HG02852 (cell line): ENCODE data around the gene CTCFL.

ENCODE experiments used
- ATAC-seq: cut with Tn5 transposase; IDR thresholded peaks from one replicate; pipeline ENCODE4 v1.9.1; 2021; ENCODE audit warnings: mild to moderate bottlenecking, moderate library complexity; ENCODE audit not compliant: unreplicated experiment

CTCFL gene, protein sequence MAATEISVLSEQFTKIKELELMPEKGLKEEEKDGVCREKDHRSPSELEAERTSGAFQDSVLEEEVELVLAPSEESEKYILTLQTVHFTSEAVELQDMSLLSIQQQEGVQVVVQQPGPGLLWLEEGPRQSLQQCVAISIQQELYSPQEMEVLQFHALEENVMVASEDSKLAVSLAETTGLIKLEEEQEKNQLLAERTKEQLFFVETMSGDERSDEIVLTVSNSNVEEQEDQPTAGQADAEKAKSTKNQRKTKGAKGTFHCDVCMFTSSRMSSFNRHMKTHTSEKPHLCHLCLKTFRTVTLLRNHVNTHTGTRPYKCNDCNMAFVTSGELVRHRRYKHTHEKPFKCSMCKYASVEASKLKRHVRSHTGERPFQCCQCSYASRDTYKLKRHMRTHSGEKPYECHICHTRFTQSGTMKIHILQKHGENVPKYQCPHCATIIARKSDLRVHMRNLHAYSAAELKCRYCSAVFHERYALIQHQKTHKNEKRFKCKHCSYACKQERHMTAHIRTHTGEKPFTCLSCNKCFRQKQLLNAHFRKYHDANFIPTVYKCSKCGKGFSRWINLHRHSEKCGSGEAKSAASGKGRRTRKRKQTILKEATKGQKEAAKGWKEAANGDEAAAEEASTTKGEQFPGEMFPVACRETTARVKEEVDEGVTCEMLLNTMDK

DNA sequence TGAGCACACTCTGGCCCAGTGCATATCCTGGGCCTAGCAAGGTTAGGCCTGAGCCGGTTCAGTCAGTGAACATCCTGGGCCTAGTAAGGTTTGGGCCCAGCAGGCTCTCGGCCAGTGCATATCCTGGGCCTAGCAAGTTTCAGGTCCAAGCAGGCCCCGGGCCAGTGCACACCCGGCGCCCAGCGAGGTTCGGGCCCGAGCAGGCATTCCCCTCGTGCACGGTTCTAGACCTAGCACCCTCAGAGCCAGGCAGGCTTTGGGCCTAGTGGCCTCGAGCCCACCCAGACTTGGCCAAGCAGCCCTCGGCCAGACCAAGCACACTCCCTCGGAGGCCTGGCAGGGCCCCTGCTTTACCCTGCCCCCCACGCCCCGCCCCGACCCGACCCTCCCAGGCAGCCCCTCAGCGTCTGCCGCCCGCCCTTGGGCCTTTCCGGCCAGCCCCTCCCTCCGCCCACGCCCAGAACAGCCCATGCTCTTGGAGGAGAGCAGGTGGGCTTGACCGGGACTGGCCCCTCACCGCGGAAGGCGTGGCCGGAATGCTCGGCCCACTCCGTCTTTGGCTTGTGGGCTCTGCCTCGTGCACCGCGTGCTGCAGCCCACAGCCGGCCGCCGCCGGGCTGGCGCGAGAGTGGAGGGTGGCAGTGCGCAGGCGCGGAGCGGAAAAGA lies at the start of gene CTCFL:
Gene CTCFL (minus strand): TSS at position 630 of the 666 bp plus-strand sequence. CDS start 935 bp downstream, outside the sequence.
- ATAC-seq, result no peak

DNA sequence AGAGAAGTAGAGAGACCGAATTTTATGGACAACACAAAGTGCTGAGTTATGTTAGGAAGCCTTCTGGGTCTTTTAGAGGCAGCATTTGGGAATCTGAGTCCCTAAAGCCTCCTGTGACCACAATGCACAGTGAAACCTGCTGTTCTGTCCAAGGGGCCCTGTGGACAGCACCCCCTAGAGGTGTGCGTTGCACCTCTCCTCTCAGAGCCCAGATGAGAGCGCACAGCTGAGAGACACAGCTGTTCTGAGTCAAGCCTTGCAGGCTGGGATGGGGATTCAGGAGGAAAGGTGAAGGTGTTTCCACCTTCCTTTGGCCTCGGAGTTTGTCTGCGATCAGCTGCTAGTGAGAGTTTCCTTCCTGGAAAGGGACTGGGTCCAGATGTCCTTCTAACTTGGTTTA lies 49.0 kb upstream of the CTCFL start:
- ATAC-seq, result no peak

DNA sequence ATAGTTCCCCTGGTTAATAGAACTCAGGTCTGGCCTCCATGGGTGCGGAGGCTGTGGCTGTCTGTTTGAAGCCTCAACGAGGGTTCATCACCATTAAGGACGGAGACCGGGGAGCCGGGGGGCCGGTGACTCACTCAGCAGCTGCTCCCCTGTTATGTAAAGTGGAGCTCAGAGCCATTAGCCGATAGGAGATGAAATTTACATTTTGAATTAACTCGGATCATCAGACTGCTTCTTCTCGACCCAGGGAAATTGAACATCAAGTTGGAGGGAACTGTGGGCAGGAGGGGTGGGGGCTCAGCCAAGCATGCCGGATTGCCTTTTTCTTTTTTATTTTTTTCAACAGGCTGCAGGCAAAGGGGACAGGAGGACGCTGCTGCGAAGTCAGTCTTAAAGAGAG lies 48.3 kb upstream of the CTCFL start:
- no peak for ATAC-seq

DNA sequence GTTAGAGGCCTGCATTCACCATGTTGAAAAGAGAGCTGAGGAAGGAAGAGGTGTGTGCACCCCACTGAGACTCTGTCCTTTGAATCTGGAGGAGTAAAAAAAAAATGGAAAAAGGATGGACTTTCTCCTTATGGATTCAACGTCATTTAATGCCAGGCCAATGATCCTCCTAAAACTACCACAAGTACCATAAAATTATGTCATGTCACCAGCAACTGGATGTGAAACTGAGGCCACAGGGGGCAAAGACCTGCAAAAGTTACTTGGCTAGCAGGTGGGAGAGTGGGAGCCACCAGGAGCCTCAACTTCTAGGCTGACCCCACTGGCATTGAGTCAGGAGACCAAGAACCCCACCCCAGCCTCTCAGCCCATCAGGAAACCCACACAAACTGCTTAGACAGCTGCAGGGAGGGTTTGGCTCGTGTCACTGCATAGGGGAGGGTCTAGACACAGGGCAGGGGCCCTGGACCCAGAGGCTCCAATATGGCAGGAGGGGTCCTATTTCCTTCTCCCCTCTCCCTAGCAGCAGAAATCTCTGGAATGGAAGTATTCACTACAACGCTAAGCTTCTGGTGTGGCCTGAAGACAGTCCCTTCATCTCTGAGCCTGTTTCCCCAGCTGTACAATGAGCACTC lies 47.0 kb upstream of the CTCFL start:
- no peak for ATAC-seq

DNA sequence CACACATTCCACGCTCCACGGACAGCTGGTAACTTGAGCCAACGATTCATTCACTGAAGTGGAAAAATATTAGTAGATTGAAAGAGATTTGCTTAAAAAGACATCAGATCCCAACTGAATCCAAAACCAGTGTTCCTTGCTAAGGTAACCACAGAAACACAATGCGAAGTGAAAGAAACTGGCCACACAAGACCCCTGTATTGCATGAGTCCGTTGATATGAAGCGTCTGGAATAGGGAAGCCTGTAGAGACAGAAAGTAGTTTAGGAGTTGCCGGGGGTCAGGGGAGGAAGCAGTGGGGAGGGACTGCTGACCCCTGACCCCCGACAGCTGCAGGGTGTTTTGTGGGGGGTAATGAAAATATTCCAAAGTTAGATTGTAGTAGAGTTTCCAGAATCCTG lies 46.0 kb upstream of the CTCFL start:
- no peak for ATAC-seq

DNA sequence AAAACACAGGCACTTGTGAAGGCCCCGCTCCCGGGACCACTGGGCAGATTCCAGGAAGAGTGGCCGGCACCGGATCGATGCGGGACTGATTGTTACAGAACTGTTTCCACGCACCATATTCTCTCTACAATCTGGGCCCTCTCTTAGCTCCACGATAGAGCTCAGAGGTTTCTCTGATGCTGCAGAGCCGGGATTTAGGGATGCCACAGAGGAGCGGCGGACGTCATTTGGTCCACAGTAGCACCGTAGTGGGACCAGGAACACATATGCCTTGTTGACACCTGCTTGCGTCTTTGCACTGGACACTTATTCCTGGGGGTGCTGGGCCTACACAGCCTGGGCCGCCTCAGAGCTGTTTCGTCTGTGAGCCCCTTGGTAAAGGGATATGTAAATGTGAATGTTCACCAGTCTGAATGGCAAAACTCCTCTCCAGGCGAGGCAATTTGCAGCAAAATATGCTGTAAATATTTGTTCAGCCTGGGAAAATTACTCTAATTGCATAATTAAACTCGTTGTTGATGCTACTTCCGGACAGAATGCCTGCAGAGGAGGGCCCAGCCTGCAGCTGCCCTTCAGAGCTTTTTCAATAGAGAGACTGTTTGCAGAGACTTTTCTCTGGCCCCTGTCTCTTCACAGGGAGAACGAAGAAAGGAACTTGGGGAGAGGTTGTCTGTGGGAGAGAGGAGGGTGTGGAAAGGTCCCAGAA lies 45.4 kb upstream of the CTCFL start:
- no peak for ATAC-seq

DNA sequence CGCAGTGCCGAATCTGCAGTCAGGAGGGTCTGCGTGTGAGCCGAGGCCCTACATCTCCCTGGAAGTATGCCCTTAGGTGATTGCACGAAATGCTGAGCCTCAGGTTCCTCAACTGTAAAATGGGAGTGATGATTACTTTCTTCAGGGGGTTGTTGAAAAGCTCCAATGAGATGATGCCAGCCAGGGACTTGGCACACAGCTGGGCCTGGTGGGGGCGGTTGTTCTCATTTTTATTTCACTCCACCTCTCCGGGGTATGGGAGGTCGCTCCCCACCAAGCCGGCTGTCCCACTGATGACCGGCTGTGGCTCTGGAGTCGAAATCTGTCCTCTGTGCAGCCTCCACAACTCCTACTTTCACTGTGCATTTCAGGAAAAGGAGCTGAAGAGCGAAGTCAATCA lies 44.0 kb upstream of the CTCFL start:
- ATAC-seq, result no peak

DNA sequence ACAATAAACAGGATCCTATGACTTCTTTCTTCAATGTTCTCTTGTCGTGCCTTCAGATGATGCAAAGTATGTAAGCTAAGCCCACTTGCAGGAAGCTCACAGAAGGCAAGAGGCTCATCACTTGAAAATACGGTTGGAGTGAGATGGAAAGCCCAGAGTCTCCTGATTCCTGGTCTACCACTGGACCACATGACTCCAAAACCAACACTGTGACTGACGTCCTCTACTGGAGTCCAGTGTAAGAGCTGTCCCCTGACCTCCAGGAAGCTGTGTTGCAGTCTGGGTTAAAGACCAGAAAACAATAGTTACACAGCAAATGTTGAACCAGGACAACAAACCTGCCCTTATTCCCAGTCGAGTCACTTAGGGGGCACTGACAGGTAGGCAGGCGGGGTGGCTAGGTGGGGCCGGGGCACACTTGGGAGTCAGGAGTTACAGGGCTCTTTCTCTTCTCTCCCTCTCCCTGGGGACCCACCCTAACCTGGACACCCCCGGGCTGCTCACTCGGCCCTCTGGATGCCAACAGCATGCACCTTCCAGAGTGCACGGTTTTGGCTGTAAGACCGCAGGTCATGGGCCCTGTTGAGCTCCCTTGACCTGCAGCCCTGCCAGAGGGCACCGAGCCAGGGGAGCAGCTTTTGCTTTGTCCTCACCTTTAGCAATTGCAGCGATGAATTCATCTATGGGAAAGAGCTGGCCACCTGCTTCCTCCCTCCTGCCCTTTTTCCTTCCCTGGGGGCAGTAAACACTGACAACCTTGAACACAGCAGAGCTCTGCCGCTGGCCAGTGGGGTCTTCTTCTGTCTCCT lies 43.4 kb upstream of the CTCFL start:
- ATAC-seq, result no peak

DNA sequence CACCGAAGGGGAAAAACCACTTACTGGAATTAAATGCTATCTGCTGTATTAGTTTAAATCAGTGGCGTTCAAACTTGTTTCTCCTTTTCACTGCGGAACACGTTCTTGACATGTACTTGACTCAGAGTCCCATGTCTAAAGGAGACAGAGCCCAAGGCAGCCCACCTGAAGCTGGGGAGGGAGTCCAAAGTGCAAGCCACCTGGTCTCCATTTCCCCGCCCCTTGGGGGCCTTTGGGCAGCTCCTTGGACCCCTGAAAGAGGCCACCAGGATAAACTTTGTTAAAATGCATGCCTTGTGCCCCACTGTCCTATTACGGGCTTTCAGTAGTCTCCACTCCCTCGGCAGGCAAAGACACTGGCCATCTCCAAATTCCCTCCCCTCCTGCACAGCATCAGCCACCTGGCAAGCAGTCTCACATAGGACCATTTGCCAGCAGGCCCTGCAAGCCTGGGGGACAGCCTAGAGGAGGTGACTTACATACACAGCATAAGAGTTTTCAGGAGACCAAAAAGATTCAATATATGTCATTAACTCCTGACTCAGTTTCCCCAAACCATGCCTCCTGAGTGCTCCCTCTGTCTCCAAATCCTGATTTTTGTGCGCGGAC lies 42.6 kb upstream of the CTCFL start:
- ATAC-seq, result no peak

DNA sequence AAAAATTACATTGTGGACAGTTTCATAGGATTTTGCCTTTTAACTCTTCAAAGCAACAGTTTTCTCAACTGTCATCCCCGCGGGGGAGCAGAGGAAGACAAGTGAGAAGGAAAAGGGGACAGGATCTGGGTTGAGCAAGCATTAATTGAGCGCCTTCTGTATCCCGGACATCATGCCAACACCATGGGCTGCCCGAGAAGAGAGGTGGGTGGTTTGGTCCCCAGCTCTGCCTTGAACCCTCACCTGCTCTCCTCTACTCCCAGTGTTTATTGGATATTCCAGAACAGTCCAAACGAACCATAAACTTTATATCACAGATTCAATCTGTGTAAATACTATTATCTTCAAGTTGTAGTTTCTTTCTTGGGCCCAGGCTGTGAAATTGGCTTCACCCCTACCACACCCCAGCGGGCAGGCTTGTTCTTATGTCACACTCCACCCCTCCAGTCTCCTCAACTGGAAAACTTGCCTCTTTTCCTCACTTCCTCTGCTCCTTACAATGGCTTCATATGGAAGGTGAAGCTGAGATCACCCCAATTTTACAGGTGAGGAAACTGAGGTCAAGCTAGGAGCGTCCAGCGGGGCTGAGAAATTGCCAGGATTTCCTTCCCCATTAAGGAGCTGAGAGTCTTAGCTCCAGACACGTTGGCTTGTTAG lies 42.0 kb upstream of the CTCFL start:
- ATAC-seq, result no peak

DNA sequence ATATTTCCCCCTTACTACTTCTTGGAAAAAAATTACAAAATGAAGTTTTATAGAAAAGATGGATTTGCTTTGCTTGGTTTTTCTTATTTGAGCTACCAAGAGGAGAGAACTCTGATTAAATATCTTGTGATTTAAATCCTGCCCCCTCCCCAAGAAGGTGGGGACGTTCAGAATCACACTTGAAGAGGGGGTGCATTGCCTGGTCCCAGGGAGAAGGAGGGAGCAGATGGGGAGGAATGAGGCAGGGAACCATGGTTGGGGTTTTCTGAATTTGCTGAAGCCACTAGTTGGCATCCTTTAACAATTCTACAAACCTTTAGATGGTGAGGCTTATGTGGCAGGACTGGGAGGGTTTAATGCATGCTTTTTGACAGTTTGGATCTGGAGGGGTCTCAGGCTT lies 41.5 kb upstream of the CTCFL start:
- ATAC-seq, result no peak

DNA sequence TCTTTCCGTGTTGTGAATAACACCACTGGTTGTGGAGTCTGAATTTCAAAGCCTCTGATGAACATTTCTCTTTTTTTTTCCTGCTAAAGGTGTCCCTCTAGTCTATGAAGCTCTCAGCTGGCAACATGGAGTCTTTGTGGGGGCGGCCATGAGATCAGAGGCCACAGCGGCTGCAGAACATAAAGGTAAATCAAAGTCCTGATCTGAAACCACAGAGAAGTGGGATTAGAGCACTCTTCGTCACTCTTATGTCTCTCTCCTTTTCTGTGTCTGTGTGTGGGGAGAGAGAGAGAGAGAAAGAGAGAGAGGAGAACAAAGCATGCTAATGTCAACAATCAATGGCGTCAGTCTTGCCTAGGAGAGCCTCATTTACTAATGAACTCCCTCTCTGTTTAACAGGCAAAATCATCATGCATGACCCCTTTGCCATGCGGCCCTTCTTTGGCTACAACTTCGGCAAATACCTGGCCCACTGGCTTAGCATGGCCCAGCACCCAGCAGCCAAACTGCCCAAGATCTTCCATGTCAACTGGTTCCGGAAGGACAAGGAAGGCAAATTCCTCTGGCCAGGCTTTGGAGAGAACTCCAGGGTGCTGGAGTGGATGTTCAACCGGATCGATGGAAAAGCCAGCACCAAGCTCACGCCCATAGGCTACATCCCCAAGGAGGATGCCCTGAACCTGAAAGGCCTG lies 40.2 kb upstream of the CTCFL start:
- no peak for ATAC-seq

DNA sequence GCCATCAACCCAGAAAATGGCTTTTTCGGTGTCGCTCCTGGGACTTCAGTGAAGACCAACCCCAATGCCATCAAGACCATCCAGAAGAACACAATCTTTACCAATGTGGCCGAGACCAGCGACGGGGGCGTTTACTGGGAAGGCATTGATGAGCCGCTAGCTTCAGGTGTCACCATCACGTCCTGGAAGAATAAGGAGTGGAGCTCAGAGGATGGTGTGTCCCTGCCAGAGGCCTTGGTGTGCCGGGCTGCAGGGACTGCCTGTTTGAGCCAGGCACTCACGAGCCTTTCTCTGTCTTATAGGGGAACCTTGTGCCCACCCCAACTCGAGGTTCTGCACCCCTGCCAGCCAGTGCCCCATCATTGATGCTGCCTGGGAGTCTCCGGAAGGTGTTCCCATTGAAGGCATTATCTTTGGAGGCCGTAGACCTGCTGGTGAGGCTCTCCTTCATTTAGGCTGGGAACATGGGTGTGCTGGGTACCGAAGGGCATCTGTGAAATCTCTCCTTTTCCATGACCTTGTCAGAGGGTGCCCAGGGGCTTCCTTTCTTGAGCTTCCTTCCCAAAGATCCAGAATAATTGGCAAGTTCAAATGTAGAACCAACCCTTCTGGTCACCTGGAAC lies 39.4 kb upstream of the CTCFL start:
- no peak for ATAC-seq

DNA sequence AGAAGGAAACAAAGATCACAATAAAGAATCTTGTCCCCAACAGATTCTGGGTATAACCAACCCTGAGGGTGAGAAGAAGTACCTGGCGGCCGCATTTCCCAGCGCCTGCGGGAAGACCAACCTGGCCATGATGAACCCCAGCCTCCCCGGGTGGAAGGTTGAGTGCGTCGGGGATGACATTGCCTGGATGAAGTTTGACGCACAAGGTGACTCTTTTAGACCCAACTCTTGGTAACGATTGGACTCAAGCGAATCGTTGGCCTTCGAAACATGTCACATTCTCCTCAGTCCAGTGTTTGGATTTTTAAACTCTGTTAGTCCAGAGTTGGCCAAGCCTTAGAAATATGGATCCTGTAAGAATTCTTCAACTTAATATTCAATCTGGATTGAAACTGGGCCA lies 38.6 kb upstream of the CTCFL start:
- no peak for ATAC-seq

DNA sequence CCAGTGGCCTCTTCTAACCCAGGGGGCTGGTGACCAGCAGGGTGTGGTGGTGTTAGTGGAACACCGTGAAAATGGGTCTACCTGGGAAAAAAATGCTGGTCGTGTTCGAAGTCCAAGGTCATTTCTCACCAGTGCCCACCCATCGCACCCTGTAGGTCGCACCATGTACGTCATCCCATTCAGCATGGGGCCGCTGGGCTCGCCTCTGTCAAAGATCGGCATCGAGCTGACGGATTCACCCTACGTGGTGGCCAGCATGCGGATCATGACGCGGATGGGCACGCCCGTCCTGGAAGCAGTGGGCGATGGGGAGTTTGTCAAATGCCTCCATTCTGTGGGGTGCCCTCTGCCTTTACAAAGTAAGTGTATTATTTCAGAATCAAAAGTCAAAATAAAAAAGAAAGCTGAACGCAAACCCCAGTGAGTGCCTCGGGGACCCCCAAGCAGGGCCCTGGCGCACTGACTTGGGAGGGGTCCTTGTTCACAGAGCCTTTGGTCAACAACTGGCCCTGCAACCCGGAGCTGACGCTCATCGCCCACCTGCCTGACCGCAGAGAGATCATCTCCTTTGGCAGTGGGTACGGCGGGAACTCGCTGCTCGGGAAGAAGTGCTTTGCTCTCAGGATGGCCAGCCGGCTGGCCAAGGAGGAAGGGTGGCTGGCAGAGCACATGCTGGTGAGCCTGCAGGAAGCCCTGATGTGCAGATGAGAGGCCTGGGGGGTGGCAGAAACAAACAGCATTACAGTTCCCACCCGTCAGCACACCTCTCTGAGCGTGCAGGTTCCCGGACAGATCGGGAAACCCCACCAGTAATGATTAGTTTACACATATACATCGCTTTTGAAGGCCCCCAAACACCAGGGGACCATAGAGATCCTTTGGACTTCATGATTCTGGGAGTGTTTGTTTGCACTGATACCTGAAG lies 37.9 kb upstream of the CTCFL start:
- ATAC-seq, result no peak

DNA sequence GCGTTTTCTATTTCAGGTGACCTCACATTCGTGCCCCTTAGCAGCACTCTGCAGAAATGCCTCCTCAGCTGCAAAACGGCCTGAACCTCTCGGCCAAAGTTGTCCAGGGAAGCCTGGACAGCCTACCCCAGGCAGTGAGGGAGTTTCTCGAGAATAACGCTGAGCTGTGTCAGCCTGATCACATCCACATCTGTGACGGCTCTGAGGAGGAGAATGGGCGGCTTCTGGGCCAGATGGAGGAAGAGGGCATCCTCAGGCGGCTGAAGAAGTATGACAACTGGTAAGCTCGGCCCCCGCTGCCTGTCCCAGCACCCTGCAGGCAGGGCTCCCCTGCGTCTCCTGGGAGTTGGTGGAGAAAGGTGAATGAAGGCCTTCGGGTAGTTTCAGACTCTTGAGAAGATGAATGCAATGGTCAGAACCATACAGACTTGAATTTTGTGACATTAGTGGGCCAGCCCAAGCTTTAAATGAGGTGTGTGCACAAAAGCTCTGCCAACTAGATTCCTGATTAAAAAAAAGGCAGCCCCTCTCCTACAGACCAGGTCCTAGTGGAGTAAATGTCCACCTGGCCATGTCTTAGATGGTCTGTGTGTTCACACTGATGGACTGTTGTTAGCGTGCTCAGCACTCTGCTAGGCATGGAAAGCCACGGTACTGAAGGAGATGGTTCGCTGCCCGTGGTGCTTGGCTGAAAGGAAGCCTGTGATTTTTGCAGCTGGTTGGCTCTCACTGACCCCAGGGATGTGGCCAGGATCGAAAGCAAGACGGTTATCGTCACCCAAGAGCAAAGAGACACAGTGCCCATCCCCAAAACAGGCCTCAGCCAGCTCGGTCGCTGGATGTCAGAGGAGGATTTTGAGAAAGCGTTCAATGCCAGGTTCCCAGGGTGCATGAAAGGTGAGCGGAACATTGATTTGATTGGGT lies 36.7 kb upstream of the CTCFL start:
- ATAC-seq, result no peak
